ENCODE data around the gene SEH1L.

SEH1L gene

DNA sequence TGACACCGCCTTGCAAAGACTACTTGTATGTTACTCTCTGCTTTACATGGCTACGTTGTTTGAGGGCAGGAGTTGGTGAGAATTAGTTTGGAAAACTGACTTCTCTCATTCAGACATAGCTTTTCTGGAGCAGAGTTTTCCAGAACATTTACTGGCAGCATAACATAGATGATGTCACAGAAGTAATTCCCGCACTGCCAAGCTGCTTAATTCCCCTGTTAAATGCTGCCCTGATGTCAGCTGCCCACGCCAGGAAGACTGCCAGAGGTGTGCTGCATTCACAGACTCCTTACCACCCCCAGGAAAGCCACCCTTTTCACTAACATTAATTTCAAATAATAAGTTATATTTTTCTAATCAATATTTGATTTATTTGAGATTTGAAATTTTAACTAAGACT lies 39.1 kb upstream of the SEH1L start:
- in situ Hi-C loops (cut with HindIII; ENCODE audit: low pct_ligation_motif_present, low sequenced_read_pairs), result no loop called here
- Histone ChIP-seq H3K27ac (no peak overlapping the region), H3K27me3 (replicated peaks) (no peaks in the 10 kb centered on the region), H3K36me3 (replicated peaks) (no peaks in the 10 kb centered on the region), H3K4me3 (ENCODE audit: low read depth, low read length) (no peak overlapping the region)
- no peak for TF ChIP-seq CTCF (IDR thresholded peaks at IDR 0.05; ENCODE audit: low read depth, low read length, missing control alignments)
- no peak for DNase-seq

GRCh38 chr18:12911025-12911928 lies 36.5 kb upstream of the SEH1L start:
- H3K4me3 ChIP-seq (ENCODE audit: low read depth, low read length), result peak overlapping the region; percentile 39
- no peak for DNase-seq
- H3K36me3 ChIP-seq (replicated peaks), result no peaks in the 10 kb centered on the region
- in situ Hi-C loops (cut with HindIII; ENCODE audit: low pct_ligation_motif_present, low sequenced_read_pairs), result no loop called here
- no peaks in the 10 kb centered on the region for H3K27me3 ChIP-seq (replicated peaks)
- no peak overlapping the region for H3K27ac ChIP-seq
- peak; percentile 13 for TF ChIP-seq CTCF (IDR thresholded peaks at IDR 0.05; ENCODE audit: low read depth, low read length, missing control alignments)

DNA sequence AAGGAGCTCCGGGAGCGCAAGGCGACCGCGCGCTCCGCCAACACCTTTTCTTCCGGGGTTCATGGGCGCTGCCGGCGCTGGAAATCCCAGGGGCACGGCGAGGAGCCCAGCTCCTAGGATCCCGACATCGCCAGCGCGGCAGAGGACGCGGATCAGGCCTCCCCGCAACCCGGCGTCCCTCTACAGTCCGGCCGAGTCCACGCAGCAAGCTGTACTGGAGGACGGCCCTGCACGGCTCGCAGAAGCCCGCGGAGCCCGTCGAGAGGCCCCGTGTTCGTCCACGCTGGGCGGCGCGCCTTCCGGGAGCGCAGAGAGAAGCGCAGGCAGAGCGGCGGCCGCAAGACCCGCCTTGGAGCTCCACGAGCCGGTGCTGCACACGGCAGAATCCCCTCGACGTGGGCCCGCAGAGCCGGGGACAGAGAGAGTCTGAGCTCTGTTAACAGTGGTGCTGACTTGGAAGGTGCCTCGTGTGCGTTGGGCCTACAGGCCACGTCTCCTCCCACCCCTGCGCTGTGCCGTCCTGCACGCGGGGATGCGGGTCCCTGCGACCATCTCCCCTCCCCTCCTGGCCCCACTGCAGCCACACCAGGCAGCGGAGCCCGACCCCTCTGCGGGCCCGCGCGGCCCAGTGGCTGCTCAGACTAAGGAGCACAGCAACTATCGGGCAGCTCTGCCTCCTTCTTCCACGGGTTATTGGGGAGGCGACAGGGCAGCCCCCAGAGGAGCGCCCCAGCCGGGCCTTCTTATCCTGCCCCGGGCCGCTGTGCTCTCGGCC lies 35.7 kb upstream of the SEH1L start:
- H3K4me3 ChIP-seq (ENCODE audit: low read depth, low read length), result peak overlapping the region; percentile 17
- DNase-seq, result no peak
- H3K36me3 ChIP-seq (replicated peaks), result no peaks in the 10 kb centered on the region
- no peaks in the 10 kb centered on the region for H3K27me3 ChIP-seq (replicated peaks)
- in situ Hi-C loops (cut with HindIII; ENCODE audit: low pct_ligation_motif_present, low sequenced_read_pairs), result no loop called here
- TF ChIP-seq CTCF (IDR thresholded peaks at IDR 0.05; ENCODE audit: low read depth, low read length, missing control alignments), result no peak
- H3K27ac ChIP-seq, result no peak overlapping the region

GRCh38 chr18:12921178-12921577 lies 26.6 kb upstream of the SEH1L start:
- Histone ChIP-seq H3K4me3 (ENCODE audit: low read depth, low read length) (no peak overlapping the region), H3K36me3 (replicated peaks) (no peaks in the 10 kb centered on the region), H3K27ac (no peak overlapping the region), H3K27me3 (replicated peaks) (no peaks in the 10 kb centered on the region)
- DNase-seq, result no peak
- in situ Hi-C loops (cut with HindIII; ENCODE audit: low pct_ligation_motif_present, low sequenced_read_pairs), result no loop called here
- TF ChIP-seq CTCF (IDR thresholded peaks at IDR 0.05; ENCODE audit: low read depth, low read length, missing control alignments), result no peak

DNA sequence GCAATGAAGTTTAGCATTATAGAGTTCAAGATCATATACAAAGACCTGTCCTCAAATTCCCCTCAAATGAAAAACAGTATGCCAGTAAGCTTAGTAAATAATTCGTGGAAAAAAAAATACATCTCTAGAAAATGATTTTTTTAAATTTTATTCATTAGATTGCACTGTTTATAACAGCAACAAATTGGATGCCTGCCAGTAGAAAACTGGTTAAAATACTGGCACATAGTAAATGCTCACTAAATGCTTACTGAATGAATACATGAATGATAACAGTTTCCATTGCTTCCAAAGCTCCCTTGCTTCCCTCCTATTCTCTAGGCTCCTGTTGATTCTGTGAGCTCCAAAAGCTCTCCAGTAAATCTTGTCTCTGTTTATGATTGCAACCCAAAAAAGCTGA lies 25.5 kb upstream of the SEH1L start:
- H3K27me3 ChIP-seq (replicated peaks), result no peaks in the 10 kb centered on the region
- H3K4me3 ChIP-seq (ENCODE audit: low read depth, low read length), result no peak overlapping the region
- H3K36me3 ChIP-seq (replicated peaks), result no peaks in the 10 kb centered on the region
- in situ Hi-C loops (cut with HindIII; ENCODE audit: low pct_ligation_motif_present, low sequenced_read_pairs), result no loop called here
- H3K27ac ChIP-seq, result no peak overlapping the region
- TF ChIP-seq CTCF (IDR thresholded peaks at IDR 0.05; ENCODE audit: low read depth, low read length, missing control alignments), result no peak
- DNase-seq, result no peak
